Fibroblast of peridontal ligament (primary cell): ENCODE measurements around the gene TMX4.

Experiments used
- DNase-seq: peaks from one replicate; pipeline ENCODE4 v3.0.0-alpha.2; 2010; ENCODE audit errors: extremely low read depth

Gene TMX4

DNA sequence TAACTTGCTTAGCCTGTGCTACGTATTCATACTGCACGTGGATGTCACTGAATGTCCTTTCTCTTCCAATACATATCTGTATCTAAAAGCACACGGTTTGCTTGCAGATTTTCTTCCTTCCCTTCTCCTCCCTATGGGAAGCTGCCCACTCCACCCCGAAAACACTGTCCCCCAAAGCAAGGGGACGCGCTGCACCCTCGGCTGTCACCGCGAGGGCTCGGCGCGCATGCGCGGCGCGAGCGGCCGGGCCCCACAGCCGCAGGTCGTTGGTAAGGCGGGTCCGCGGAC, 659 bp downstream of the TMX4 start:
- DNase-seq: no peak

DNA sequence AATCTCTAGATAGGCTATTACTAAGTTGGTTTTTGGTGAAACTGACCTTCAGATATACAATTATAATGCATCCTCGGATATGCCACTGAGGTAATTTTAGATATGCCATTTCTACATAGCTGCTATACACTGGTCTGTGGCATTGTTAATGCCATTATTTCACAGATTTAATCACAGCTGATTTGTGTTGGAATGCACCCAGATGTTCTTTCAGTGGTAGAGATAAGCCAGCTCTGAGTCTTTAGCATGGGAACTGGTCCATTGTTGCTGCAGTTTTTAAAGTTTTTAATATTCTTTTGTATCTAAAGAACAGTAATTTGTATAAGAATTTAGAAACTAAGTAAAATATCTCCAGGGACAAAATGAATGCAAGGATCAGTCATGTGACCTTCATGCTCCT, 6.8 kb downstream of the TMX4 start:
- DNase-seq: no peak

DNA sequence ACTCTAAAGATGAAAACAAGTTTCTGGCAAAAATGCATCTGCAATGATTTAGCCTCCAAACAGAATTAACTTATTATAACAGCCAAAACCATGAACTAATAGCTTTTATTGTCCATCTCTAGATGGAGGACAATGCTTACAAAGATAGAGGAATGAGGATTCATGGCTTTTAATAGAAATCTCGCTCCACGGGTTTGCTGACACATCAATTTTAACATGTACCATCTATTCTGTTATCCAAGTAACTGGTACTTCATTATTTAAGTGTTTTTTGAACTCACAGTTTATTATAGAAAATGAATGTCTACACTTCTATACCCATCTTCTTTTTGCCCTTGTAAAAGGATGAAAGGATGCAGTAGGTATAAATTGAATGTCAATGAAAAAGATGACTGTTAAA, 10.8 kb downstream of the TMX4 start:
- DNase-seq: no peak

DNA sequence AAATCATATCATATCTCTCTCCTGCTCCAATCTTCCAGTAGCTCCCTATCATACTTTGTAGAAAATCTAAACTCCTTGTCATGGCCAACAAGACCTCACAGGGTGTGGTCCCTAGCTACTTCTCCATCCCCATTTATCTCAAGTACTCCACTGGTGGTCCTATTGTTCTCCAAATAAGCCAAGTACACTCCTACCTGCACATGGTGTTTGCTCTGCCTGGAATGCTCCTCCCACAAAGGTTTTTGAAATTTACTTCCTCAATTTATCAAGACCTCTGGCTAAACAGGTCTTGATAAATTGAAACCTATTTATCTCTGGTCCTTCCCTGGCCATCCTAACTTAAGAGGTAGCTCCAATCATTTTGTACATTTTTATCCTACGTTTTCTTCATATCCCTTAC, 12.1 kb downstream of the TMX4 start:
- DNase-seq: no peak

DNA sequence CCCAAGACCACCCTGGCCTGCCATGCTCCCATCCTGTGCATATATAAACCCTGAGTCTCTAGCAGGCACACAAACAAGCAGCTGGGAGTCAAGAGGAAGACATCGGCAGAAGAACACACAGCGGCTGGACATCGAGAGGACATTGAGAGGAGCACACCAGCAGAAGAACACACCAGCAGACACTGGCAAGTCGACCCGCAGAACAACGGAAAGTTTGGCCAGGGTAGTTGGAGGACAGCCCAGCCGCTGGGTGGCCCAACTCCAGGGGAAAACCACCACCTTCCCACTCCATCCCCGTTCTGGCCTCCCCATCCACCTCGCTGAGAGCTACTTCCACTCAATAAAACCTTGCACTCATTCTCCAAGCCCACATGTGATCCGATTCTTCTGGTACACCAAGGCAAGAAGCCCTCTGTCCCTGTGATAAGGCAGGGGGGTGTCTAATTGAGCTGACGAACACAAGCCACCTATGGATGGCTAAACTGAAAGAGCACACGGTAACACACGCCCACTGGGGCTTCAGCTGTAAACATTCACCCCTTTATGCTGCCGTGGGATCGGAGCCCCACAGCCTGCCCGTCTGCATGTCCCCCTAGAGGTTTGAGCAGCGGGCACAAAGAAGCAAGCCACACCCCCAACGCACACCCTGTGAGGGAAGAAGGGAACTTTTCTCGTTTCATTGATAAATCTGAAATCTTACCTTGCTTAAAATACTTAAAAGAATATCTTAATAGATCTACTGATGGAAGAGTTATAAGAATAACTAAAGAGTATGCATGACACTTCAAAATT, 13.8 kb downstream of the TMX4 start:
- DNase-seq: no peak

DNA sequence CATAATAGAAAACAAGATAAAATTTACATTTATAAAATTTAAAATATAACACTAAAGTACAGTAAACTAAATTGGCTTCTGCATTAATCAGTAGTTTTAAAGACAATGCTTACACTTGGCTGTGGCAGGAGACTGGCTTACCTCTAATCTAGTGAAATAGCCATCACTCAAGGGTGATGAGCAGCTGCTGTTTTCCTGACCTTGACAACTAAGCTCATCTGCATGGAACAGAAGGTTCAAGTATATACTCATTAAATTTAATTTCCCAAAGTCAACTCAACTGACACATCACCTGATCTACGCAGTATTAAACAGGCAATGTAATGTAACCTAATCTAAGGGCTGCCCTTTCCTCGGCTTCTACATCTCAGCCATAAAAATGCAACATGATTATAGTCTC, 14.5 kb downstream of the TMX4 start:
- DNase-seq: no peak

DNA sequence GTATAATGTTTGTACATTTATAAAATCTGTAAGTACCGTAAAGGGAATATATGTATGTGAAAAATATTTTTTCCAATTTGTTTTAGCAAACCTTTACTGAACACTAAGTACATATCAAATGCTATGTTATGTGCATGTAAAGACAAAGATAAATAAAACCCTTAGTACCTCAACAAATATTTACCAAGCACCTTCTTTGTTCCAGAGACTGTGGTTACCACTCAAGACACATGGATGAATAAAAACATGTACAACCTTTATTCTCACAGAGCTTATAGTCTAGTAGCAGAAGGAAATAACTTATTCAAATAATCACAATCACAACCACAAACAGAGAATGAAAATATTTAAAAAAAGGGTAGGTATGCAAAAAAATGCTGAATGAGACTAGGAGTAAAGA, 17.5 kb downstream of the TMX4 start:
- DNase-seq: no peak

DNA sequence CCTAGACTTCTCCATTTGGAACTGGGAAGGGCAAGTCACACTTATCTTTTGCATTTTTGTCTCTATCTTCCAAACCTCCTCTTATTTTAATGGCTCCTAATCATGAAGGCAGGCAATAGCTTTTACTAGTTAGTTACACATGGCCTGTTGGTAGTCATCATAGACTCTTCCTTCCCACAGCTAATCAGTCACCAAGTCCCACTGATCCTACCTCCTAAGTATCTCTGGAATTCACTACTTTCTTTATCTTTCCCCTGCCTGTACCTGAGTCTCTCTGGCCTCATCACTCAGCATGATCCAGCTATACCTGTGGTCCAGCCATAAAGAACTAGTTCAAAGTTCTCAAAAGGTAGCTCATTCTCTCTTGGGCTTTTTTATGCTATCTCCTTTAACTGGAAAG, 18.8 kb downstream of the TMX4 start:
- DNase-seq: no peak

DNA sequence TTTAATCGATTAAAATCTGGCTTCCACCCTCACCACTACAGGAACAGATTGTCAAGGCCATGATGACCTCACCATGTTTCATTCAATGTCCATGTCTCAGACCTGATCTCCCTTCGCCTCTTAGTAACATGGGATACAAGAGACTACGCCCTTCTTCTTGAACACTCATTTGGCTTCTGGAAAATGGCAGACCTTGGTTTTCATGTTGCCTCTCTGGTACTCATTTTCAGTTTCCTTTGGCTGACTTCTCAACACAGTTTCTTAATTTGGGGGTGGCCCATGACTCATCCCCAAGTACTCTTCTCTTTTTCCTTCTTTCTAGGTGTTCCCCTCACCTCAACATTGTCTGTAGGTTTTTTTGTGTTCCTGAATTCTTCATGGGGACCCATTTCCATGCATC, 22.7 kb downstream of the TMX4 start:
- no peak for DNase-seq

DNA sequence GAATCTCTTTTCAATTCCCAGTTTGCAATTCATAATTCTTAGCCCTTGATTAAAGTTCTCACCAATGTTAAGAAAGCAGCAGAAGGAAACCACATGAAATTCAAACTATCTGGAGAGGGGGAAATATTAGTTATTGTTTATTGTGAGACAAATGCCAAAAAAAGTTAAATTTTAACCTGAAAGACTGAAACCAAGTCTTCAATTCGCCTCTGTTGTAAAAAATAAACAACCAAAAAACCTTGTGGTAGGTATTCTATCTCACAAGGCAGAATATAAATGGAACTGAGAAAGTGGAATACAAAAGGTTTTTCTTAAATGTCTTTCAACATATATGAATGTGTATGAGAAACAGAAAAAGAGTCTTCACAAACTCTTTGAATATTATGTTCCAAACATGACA, 24.8 kb downstream of the TMX4 start:
- DNase-seq: no peak

DNA sequence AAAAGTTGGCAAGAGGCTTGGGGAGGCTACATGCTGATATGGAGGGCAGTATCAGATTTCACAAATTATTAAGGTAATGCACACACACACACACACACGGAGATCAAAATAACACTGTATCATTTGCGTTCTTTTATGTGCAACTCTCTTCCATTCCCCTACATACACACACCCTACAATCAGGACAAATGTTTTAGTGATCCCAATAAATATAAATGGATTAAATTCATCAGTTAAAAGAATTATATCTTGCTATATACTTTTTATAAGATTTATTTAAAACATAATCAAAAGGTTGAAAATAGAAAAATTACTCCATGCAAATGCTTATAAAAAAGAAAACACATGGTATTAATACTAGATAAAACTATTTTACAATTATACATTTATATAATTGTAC, 25.9 kb downstream of the TMX4 start:
- no peak for DNase-seq

DNA sequence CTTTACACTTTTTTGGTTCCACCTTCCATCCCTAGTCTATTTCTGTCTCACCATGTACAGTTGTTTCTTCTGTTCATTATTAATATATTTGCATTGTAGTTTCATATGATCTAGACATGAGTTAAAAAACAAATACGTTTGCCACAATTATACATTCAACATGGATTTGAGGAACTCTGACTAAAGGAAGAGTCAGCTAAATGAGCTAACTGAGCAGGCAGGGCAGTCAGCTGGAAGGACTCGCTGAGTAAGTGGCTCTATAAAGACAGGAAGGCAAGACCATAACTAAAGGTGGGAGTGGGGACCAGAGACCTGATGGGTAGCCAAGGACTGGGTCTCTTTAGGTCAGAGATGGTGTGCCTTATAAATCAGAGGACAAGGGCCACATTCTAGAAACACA, 26.3 kb downstream of the TMX4 start:
- no peak for DNase-seq

DNA sequence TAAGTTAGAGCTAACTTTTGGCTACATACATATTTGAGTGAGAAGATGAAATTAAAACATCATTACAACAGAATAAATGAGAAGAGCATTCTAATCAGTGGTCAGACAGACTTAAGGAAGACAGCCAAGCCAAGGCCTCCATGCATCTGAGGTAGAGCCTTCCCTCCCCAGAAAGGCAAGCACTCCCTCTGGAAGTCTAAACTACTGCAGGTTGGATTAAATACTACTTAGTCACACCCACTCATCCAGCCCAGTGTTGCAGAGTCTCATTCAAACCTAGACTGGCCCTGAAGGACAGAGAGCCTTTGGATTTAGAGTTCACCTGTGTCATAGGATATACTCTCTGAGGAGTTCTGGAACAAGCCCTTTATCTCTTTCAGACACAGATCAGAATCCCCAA, 29.2 kb downstream of the TMX4 start:
- DNase-seq: no peak

DNA sequence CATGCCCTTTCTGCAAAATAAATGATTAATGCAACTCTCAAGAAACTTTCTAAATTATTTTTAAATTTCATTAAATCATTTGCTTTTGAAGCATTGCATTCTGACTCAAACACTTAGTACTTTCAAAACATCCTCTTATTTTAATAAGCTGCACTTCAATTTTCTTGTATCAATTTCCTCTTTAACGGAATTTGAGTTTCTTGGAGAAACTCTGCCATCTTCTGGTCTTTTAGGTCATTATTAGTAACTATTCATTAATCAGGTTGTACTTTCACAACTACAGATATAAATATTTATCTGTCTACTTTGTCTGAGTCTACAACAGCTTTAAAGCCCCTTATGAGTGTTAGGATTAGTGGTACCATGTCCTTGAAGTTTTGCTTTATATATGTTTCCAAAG, 30.2 kb downstream of the TMX4 start:
- DNase-seq: no peak

DNA sequence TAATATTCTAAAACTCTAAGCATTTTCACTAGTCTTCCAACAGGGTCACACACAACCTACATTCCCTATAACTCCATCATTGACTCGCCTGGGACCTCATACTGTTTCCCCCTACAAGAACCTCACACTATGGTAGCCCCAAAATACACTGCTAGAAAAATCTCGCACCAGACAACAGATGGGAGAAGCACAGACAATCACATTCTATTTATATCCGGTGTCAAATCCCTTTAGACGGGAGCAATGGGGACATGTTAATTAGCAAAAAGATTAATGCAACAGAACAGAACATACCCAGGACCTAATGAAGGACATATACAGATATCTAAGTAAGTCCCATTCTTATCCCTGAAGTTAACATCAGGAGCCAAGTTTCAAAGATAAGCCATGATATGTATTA, 33.6 kb downstream of the TMX4 start:
- no peak for DNase-seq

DNA sequence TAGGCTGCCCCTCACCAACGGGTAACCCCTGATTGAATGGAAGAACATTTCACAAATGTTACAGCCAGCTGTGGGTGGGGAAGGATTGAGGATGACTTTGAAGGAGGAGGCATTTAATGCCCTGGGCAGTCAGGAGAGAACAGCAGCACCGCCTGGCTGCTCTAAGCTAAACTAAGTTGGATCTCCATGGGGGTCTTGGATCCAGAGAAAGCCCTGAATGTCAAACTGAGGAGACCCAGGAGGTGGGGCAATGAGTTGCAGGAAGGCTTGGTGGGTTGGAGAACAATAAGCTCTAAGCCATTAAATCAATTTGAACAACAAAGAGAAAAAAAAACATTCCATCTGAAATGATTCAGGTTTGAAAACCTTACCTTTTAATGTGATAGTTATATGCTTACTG, 35.4 kb downstream of the TMX4 start:
- DNase-seq: no peak

DNA sequence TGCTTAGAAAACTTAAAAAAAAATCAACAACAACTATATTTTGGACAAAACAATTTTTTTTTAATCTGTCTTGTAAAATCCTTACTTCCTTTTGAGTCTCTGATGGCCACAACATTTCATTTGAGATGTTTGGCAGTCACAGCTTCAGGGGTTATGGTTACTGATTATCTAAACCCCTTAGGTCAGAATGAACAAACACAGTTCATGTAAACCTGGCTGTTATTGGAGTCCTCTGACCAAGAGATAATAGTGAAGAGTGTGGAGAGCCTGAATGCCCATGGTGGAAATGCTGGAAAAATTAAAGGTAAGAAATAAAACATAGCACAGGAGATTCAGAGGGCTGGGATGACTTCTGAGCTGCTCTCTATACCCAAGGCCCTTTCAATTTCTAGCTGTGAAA, 38.2 kb downstream of the TMX4 start:
- DNase-seq: no peak

DNA sequence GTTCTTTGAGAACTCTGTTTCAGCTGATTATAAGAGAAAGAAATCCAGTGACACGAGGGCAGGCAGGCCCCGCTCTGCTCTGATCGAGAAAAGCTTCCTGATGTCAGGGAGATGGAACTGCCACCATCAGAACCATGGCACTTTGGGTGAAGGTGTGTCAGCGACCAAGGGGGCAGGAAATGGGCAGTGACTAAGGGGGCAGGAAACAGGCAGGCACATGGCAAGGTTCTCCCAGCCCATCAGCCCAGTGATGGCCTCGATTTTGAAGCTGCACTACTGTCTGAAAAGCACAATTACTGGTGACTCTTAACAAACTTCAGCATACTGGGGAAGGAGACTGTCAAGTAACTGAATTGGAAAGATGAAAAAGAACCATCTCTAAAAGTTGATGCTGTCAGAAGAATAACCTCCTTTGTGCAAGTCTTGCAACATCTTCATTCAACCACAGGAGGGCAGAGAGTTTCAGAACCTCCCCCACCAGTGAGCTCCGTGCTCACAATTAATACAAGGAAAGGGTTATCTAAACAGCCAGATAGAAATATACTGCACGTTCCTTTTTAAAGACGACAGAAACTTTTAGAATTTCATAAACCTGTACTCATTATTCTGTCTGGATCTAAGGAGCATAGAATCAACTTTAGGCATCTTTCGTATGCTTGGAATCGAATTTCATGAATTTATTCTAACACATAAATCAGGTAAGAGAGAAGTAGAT, 39.1 kb downstream of the TMX4 start:
- DNase-seq: peak; percentile 59

DNA sequence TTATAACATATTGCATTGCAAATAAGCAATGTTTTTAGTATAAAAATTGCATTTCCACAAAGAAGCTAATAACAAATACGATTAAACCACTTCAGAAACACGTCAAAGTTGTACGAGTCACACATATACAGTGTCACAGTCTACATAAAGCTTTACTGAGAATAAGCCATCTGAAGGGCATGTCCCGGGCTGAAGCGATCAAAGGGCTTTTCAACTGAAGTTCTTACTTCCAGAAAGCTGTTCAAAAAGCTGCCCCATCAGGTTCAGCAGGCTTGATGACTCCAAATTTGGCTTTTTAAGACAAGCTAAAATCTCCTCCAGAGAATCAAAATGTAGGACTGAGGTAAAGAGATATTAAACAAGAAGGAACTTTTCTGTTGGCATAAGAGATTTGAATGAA, 41.9 kb downstream of the TMX4 start:
- DNase-seq: no peak

DNA sequence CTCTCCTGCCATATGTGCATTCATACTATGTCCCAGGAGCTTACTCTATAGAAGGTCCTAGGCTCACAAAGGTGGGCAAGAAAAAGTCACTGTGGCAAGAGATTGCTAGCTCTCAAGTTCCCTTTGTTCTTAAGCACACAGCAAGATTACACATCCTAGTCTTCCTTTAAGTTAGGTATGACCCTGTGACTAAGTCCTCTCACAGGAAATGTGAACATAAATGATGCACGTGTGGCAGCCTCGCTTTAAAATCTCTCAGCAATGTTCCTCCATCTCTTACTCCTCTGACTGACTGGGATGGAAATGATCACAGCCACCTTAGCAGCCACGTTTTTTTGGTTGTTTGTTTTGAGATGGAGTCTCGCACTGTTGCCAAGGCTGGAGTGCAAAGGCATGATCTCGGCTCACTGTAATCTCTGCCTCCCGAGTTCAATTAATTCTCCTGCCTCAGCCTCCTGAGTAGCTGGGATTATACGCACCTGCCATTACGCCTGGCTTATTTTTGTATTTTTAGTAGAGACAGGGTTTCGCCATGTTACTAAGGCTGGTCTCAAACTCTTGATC, 43.6 kb downstream of the TMX4 start:
- no peak for DNase-seq

DNA sequence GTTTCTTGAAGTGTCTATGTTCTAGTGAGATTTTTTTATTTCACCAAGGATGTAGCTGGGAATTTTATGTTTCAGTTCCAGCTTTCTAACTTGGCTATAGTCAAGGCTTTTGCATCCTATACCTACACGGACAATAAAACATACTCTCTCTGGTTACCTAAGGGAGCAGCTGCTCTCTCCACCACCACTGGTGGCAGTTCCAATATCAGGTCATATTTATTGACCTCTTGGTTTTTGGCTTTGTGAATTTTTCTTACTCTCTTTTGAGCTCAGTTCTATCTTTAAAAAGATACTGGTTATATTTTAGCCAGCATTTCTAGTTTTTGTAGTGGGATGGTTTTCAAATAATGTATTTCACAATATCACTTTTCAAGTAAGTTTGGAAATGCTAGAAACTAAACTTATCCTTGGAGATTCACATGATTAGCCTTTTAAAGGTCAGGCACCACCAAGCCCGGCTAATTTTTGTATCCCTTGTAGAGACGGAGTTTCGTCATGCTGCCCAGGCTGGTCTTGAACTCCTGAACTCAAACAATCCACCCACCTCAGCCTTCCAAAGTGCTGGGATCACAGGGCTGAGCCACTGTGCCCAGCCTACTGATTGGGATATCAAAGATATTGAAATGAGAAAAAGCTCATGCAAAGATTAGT, 44.7 kb downstream of the TMX4 start:
- no peak for DNase-seq

DNA sequence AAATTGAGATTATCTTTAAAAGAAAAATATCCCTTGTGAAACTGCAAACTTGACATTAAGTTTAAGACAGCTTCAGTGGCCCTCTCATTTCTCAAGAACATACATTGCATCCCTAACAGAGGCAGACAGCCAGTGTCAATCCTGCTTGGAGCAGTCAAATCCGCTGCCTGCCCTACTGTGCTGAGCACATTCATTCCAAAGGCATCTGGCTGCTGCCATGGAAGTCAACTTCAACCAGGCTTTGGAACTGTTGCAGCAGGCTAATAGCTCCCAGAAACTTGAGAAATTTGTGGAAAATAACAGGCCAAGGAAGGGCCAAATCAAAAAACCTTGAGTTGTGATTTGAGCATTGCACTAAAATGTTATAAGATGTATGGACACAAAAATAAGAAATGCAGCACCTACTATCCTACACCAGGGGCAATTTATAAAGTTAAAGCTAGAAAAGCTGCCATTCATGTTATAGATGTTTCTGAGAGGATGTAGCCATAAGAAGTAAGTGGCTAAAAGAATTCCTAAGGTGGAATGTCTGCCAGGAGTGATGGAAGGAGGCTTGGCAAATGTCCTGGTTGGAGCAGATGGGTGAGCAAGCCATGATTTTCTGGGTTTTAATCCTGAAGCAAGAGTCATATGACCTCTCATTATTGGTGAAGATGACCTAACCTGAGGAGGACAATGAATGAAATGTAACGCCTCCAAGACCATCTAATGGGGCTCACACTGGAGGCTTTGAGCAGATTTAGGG, 47.9 kb downstream of the TMX4 start:
- DNase-seq: peak; percentile 33
